Activated CD8-positive, alpha-beta memory T cell treated with anti-CD3 and anti-CD28 coated beads for 36 hours (primary cell): ENCODE measurements around the gene DTWD1. TPM values are rescaled to one million over a fixed set of nuclear protein-coding genes. Genes with fewer than 3 reads are reported as not detected.
"Not testable (repeated sequence)": the region's sequence is repeated elsewhere in the genome, so short reads cannot be mapped to it uniquely, and the experiment has no call there.

Source experiments
- CTCF ChIA-PET: fragments of 350-600 bp; sonication (Branson Sonifier 250); formaldehyde crosslinking; loops from one replicate; lab custom pipeline; 2021; ENCODE audit warnings: antibody characterized with exemption; lab: Charles Lee
- POLR2A ChIA-PET: fragments of 350-600 bp; sonication (Branson Sonifier 250); formaldehyde crosslinking; loops from one replicate; lab custom pipeline; 2021; ENCODE audit warnings: antibody characterized with exemption; lab: Charles Lee
- total RNA-seq, 2 experiments: library from RNA; stranded (reverse); gene quantifications; one replicate each; pipeline ENCODE4 v1.2.3, GENCODE V29; 2021

The DTWD1 gene
- total RNA-seq, 2 experiments from 2014 or later: 21.9 to 23.4 TPM

DNA sequence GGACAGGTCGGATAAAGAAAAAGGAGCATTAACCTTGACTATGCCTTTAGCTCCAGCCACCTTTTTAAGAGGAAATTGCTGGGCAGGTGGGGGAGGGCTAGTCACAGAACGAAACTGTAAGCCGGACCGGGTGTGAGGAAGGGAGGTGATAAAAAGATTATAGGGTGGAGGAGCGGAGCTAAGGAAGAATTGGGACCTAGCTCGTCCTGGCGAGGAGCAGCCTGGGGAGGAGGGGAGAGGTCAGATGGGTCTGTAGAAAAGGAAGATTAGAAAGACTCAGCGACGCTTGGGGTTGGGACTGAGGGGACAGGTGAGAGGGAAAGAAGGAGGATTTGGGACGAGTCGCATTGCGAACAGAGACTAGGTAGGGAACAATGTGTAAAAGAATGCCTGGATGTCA, 82.1 kb downstream of the DTWD1 start:
- POLR2A ChIA-PET, CTCF ChIA-PET: not testable (repeated sequence)

Other genes starting within 250 kb of the DTWD1 start
- gene FGF7, start 197.8 kb upstream of the DTWD1 start, total RNA-seq: not detected
- 1 to 10 TPM; 3.0 to 3.8 TPM for gene FAM227B, start 230 bp upstream of the DTWD1 start, total RNA-seq